ENCODE results near the gene OLIG2. TPM values are rescaled to one million over a fixed set of nuclear protein-coding genes. Genes with fewer than 3 reads are reported as not detected.
A peak's percentile ranks its signal among the peaks of the same experiment; 100 is the strongest.

The OLIG2 gene
- total RNA-seq, 1 donor from 2014 or later = 0.33 TPM

- no peaks in the 10 kb centered on the region for H3K36me3 Mint-ChIP-seq (ENCODE audit: low read depth, unreplicated experiment)
- DNase-seq (ENCODE audit: low spot score) = no peak
- no peak for TF ChIP-seq CTCF (IDR thresholded peaks at IDR 0.05; ENCODE audit: unreplicated experiment)
- H3K4me1 Mint-ChIP-seq (ENCODE audit: unreplicated experiment) = peaks cover 7% of the 10 kb centered on the region
- H3K27ac Mint-ChIP-seq (ENCODE audit: unreplicated experiment) = no peak overlapping the region
- peak overlapping the region; percentile 11 for H3K4me3 Mint-ChIP-seq (ENCODE audit: unreplicated experiment)
- no peaks in the 10 kb centered on the region for H3K9me3 Mint-ChIP-seq (ENCODE audit: unreplicated experiment)
- H3K27me3 Mint-ChIP-seq (ENCODE audit: unreplicated experiment) = peaks cover 8% of the 10 kb centered on the region
Observed at GRCh38 chr21:33032434-33033047, 6.8 kb downstream of the OLIG2 start.

- no peak for DNase-seq (ENCODE audit: low spot score)
Observed at GRCh38 chr21:33033094-33033951, 7.6 kb downstream of the OLIG2 start.

GRCh38 chr21:33033961-33034413 is 8.3 kb downstream of the OLIG2 start:
- no peaks in the 10 kb centered on the region for H3K36me3 Mint-ChIP-seq (ENCODE audit: low read depth, unreplicated experiment)
- TF ChIP-seq CTCF (IDR thresholded peaks at IDR 0.05; ENCODE audit: unreplicated experiment) = no peak
- no peaks in the 10 kb centered on the region for H3K9me3 Mint-ChIP-seq (ENCODE audit: unreplicated experiment)
- peaks cover 7% of the 10 kb centered on the region for H3K4me1 Mint-ChIP-seq (ENCODE audit: unreplicated experiment)
- peaks cover 8% of the 10 kb centered on the region for H3K27me3 Mint-ChIP-seq (ENCODE audit: unreplicated experiment)
- H3K27ac Mint-ChIP-seq (ENCODE audit: unreplicated experiment) = no peak overlapping the region
- DNase-seq (ENCODE audit: low spot score) = no peak
- H3K4me3 Mint-ChIP-seq (ENCODE audit: unreplicated experiment) = no peak overlapping the region

More at GRCh38 chr21:33033094-33033951, 7.6 kb downstream of the OLIG2 start:
- Mint-ChIP-seq H3K27me3 (ENCODE audit: unreplicated experiment) (peaks cover 8% of the 10 kb centered on the region), H3K4me1 (ENCODE audit: unreplicated experiment) (peaks cover 7% of the 10 kb centered on the region), H3K27ac (ENCODE audit: unreplicated experiment) (no peak overlapping the region), H3K4me3 (ENCODE audit: unreplicated experiment) (no peak overlapping the region), H3K9me3 (ENCODE audit: unreplicated experiment) (no peaks in the 10 kb centered on the region), H3K36me3 (ENCODE audit: low read depth, unreplicated experiment) (no peaks in the 10 kb centered on the region)
- TF ChIP-seq CTCF (IDR thresholded peaks at IDR 0.05; ENCODE audit: unreplicated experiment) = no peak

GRCh38 chr21:33035147-33035546 is 9.4 kb downstream of the OLIG2 start:
- H3K9me3 Mint-ChIP-seq (ENCODE audit: unreplicated experiment) = no peaks in the 10 kb centered on the region
- no peaks in the 10 kb centered on the region for H3K36me3 Mint-ChIP-seq (ENCODE audit: low read depth, unreplicated experiment)
- no peak for DNase-seq (ENCODE audit: low spot score)
- peaks cover 7% of the 10 kb centered on the region for H3K4me1 Mint-ChIP-seq (ENCODE audit: unreplicated experiment)
- H3K27ac Mint-ChIP-seq (ENCODE audit: unreplicated experiment) = no peak overlapping the region
- H3K27me3 Mint-ChIP-seq (ENCODE audit: unreplicated experiment) = peaks cover 8% of the 10 kb centered on the region
- no peak overlapping the region for H3K4me3 Mint-ChIP-seq (ENCODE audit: unreplicated experiment)
- no peak for TF ChIP-seq CTCF (IDR thresholded peaks at IDR 0.05; ENCODE audit: unreplicated experiment)

All from endothelial cell (in vitro differentiated cells).